Adrenal gland (tissue), 5 donors: ENCODE data around the gene LRRC73.

Experiments used
- POLR2A ChIP-seq, 2 donors: fragments of 450-650 bp; IDR thresholded peaks; one replicate each; pipeline ENCODE4 v1.6.1; 2017; ENCODE audit warnings: antibody characterized with exemption in 2 of 2, mild to moderate bottlenecking in 2 of 2, moderate library complexity in 1 of 2
- TF ChIP-seq, protein P1 (sequence below), 6 experiments: fragments of 450-650 bp in 4 of 6; fragments of 200-600 bp in 2 of 6; sonication (generic) in 1 of 6; IDR thresholded peaks; 1 replicate in 5 of 6; 2 replicates in 1 of 6; pipeline versions ENCODE4 v1.5.1 to v1.8.0; 2016 to 2021; ENCODE audit warnings: antibody characterized with exemption in 6 of 6, mild to moderate bottlenecking in 2 of 6, moderate library complexity in 1 of 6
- donor health status: DM: no; HTN: no; CAD: no.

DNA sequence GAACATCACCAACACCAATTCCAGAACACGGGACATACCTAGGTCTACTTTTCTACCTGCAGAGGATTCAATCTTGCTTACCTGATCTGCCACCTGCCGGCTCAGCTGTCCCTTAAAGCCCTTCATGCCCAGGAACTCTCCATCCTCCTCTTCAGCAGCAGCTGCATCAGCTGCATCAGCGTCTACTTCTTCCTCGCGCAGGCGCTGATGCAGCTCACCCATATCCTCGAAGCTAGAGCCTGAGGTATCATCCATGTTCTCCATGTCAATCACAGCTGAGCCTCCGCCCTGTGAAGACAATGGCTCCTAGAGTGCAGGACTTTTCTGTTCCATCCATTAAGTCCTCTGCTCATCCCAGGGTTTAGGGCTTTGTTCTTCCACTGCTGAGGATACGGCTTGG, 5.7 kb upstream of the LRRC73 start:
- TF ChIP-seq, protein P1, sequence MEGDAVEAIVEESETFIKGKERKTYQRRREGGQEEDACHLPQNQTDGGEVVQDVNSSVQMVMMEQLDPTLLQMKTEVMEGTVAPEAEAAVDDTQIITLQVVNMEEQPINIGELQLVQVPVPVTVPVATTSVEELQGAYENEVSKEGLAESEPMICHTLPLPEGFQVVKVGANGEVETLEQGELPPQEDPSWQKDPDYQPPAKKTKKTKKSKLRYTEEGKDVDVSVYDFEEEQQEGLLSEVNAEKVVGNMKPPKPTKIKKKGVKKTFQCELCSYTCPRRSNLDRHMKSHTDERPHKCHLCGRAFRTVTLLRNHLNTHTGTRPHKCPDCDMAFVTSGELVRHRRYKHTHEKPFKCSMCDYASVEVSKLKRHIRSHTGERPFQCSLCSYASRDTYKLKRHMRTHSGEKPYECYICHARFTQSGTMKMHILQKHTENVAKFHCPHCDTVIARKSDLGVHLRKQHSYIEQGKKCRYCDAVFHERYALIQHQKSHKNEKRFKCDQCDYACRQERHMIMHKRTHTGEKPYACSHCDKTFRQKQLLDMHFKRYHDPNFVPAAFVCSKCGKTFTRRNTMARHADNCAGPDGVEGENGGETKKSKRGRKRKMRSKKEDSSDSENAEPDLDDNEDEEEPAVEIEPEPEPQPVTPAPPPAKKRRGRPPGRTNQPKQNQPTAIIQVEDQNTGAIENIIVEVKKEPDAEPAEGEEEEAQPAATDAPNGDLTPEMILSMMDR (IDR thresholded peaks at IDR 0.05), result no peak
- no peak for TF ChIP-seq POLR2A (IDR thresholded peaks at IDR 0.05)
